Body of pancreas (tissue), 4 donors: Measurements from ENCODE around the gene EPN2. TPM values are rescaled to one million over a fixed set of nuclear protein-coding genes. Genes with fewer than 3 reads are reported as not detected.

Experiments
- ATAC-seq: fragments of 150-250 bp; one replicate; pipeline ENCODE4 v1.9.1; 2016
- DNase-seq, 4 donors: peaks; one replicate each; pipeline ENCODE4 v3.0.0-alpha.2; 2019
- H3K27ac ChIP-seq, 4 donors: fragments of 200-600 bp; sonication (generic); 1 replicate in 3 of 4; 2 replicates in 1 of 4; pipeline versions ENCODE4 v1.5.1 to v1.6.1; 2016 to 2019; ENCODE audit warnings: mild to moderate bottlenecking in 1 of 4, mixed read lengths in 1 of 4, moderate library complexity in 1 of 4
- H3K27me3 ChIP-seq, 2 donors: fragments of 200-600 bp; sonication (generic); one replicate each; pipeline ENCODE4 v1.6.0; 2016; ENCODE audit warnings: mild to moderate bottlenecking in 1 of 2
- H3K36me3 ChIP-seq, 2 donors: fragments of 200-600 bp; sonication (generic); replicated peaks in 1 of 2; 2 replicates each; pipeline ENCODE4 v1.5.1; 2016; ENCODE audit warnings: low read depth in 2 of 2; ENCODE audit not compliant: insufficient read depth in 1 of 2
- H3K4me1 ChIP-seq: fragments of 200-600 bp; sonication (generic); one replicate; pipeline ENCODE4 v1.6.0; 2016
- H3K4me3 ChIP-seq, 2 donors: fragments of 200-600 bp; sonication (generic); 1 replicate in 1 of 2; 2 replicates in 1 of 2; pipeline ENCODE4 v1.5.1; 2016 to 2019
- H3K9me3 ChIP-seq, 3 donors: fragments of 200-600 bp; sonication (generic); 1 replicate in 2 of 3; 2 replicates in 1 of 3; pipeline ENCODE4 v1.5.1; 2016
- POLR2A ChIP-seq, 3 donors: fragments of 450-650 bp; IDR thresholded peaks; one replicate each; pipeline ENCODE4 v1.6.1; 2016; ENCODE audit warnings: antibody characterized with exemption in 3 of 3, mild to moderate bottlenecking in 2 of 3
- WGBS, 2 donors: methylation state at CpG; one replicate each; pipeline ENCODE4 v1.1.5; 2017; 5-methylcytosine and 5-hydroxymethylcytosine counted together
- intact Hi-C: fragments of 100-400 bp; cut with DNase I; formaldehyde crosslinking; loops from one replicate; pipeline ENCODE4 v1.15.1; 2023
- total RNA-seq, 2 donors: library from RNA; depleted of rRNA; stranded (reverse); fragments of >200 nt; gene quantifications; one replicate each; pipeline ENCODE4 v1.1.0, GENCODE V29; 2016
- TF ChIP-seq, protein P1 (sequence below), 7 experiments: fragments of 450-650 bp in 4 of 7; fragments of 200-600 bp in 3 of 7; sonication (generic) in 3 of 7; IDR thresholded peaks; one replicate each; pipeline ENCODE4 v1.5.1; 2016 to 2019; ENCODE audit warnings: antibody characterized with exemption in 7 of 7

Gene EPN2
- total RNA-seq, 2 donors from 2014 or later, result 32.7 to 46.5 TPM

DNA sequence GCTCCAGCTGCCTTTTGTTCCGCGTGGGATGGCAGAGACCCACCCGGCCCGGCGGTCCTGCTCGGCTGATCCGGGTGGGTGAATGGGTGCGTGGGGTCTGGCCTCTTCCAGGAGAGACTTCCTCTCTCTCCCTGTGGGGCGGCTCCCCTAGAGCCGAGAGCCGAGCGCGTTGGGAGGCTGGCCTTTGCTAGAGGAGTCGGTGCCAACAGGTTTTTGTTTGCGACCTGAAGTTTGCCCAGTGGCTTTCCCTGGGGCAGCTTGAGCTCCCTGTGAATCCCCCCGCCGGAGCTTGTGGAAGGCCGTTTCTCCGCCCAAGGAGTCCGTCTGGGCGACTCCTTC is 970 bp downstream of the EPN2 start:
- peak; percentile 43 to 62 (median 52) for DNase-seq
- H3K27me3 ChIP-seq, result no peaks in the 10 kb centered on the region
- H3K4me1 ChIP-seq, result peaks cover 38% of the 10 kb centered on the region
- H3K9me3 ChIP-seq, result no peaks in the 10 kb centered on the region
- intact Hi-C loops, result no loop called here
- WGBS, 2 donors, result 0 to 7% methylated on average over 3 to 21 of the region's 21 CpGs
- ATAC-seq, result peak; percentile 17
- TF ChIP-seq POLR2A (IDR thresholded peaks at IDR 0.05), result peak in 2 of 3 donors; percentile 53 to 55
- TF ChIP-seq, protein P1, sequence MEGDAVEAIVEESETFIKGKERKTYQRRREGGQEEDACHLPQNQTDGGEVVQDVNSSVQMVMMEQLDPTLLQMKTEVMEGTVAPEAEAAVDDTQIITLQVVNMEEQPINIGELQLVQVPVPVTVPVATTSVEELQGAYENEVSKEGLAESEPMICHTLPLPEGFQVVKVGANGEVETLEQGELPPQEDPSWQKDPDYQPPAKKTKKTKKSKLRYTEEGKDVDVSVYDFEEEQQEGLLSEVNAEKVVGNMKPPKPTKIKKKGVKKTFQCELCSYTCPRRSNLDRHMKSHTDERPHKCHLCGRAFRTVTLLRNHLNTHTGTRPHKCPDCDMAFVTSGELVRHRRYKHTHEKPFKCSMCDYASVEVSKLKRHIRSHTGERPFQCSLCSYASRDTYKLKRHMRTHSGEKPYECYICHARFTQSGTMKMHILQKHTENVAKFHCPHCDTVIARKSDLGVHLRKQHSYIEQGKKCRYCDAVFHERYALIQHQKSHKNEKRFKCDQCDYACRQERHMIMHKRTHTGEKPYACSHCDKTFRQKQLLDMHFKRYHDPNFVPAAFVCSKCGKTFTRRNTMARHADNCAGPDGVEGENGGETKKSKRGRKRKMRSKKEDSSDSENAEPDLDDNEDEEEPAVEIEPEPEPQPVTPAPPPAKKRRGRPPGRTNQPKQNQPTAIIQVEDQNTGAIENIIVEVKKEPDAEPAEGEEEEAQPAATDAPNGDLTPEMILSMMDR (IDR thresholded peaks at IDR 0.05), result no peak
- peak overlapping the region; percentile 79 to 96 for H3K4me3 ChIP-seq
- H3K36me3 ChIP-seq, result no peaks in the 10 kb centered on the region
- peak overlapping the region; percentile 48 to 92 (median 88) for H3K27ac ChIP-seq

DNA sequence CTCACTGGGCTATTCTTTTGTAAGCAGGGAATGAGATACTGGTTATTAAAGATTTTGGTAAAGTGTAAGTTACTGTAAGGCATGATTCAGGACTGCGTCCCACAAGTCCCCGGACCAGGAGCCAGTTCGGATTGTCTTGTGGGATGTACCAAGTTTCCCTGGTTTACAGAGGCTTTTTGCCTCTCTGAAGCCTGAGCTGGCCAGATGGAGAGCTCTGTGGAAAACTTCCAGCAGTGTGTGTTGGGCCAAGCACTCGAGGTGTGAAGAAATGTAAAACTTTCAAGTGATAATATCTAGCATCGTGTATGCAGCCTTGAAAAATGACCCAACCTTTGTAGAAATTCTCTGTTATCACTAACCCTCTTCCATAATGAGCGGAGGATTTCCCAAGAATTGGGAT is 2.4 kb downstream of the EPN2 start:
- intact Hi-C loops, result no loop called here
- no peaks in the 10 kb centered on the region for H3K27me3 ChIP-seq
- H3K9me3 ChIP-seq, result no peaks in the 10 kb centered on the region
- peak overlapping the region in 1 of 4 donors; percentile 13 for H3K27ac ChIP-seq
- TF ChIP-seq, protein P1 (IDR thresholded peaks at IDR 0.05), result no peak
- TF ChIP-seq POLR2A (IDR thresholded peaks at IDR 0.05), result no peak
- ATAC-seq (no peak), DNase-seq (peak in 2 of 4 donors; percentile 10 to 16)
- 48 to 54% methylated on average over 6 of the region's 6 CpGs for WGBS, 2 donors
- H3K4me3 ChIP-seq, result no peak overlapping the region
- H3K4me1 ChIP-seq, result peaks cover 45% of the 10 kb centered on the region
- no peaks in the 10 kb centered on the region for H3K36me3 ChIP-seq

DNA sequence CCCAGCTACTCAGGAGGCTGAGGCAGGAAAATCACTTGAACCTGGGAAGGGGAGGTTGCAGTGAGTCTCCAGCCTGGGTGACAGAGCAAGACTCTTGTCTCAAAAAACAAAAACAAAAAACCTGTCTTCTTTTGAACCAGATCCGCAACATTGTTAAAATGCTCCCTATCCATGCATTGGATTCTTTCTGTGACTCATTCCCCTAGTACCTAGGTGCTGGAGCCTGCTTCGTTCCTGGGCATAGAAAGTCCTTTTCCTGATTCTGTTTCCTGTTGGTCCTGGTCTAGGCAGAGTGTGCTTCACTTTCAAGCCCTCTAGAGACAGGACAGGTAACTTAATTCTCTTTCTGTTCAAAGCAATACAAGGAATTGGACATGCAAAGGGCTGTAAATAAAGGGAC is 5.2 kb downstream of the EPN2 start:
- Histone ChIP-seq H3K9me3 (no peaks in the 10 kb centered on the region), H3K4me1 (peaks cover 52% of the 10 kb centered on the region), H3K27ac (peak overlapping the region in 3 of 4 donors; percentile 15 to 62 (median 20)), H3K36me3 (no peaks in the 10 kb centered on the region), H3K4me3 (no peak overlapping the region), H3K27me3 (no peaks in the 10 kb centered on the region)
- no peak for TF ChIP-seq POLR2A (IDR thresholded peaks at IDR 0.05)
- TF ChIP-seq, protein P1 (IDR thresholded peaks at IDR 0.05), result no peak
- ATAC-seq, result peak; percentile 36
- intact Hi-C loops, result no loop called here
- 46 to 57% methylated on average over 2 of the region's 2 CpGs for WGBS, 2 donors
- DNase-seq, result no peak

DNA sequence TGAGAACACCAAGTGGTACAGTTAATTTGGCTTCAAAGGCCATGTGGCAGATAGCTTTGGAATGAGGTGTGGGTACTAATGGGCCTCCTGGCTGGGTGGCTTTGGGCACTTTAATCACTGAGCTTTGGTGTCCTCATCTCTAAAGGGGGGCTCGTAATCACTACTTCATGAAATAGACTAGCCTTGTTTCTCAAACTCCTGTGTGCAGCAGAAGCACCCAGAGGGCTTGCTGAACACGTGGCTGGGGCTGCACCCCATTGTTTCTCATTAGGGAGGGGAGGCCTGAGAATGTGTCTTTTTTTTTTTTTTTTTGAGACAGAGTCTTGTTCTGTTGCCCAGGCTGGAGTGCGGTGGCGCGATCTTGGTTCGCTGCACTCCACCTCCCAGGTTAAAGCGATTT is 5.8 kb downstream of the EPN2 start:
- Histone ChIP-seq H3K36me3 (no peaks in the 10 kb centered on the region), H3K4me3 (no peak overlapping the region), H3K27me3 (no peaks in the 10 kb centered on the region), H3K4me1 (peaks cover 58% of the 10 kb centered on the region), H3K27ac (peak overlapping the region in 1 of 4 donors; percentile 62), H3K9me3 (no peaks in the 10 kb centered on the region)
- ATAC-seq (no peak), DNase-seq (no peak)
- 93 to 95% methylated on average over 7 of the region's 7 CpGs for WGBS, 2 donors
- intact Hi-C loops, result no loop called here
- TF ChIP-seq, protein P1 (IDR thresholded peaks at IDR 0.05), result no peak

DNA sequence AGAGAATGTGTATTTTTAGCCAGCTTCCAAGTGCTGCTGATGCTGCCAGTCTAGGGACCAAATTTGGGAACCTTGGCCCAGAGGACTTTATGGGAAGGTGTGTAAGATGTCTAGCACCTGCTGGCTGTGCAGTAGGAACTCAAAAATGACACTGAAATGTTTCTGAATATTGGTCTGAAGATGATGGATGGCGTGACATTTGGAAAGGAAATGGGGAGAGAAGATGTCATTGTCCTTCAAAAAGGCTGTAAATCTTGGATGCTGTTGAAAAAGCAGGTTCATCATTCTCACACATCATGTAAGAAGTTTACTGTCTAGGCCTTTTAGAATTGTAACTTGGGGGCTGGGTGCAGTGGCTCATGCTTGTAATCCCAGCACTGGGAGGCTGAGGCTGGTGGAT is 6.7 kb downstream of the EPN2 start:
- H3K4me1 ChIP-seq, result peaks cover 58% of the 10 kb centered on the region
- WGBS, 2 donors, result 93 to 96% methylated on average over 1 of the region's 1 CpG
- no peaks in the 10 kb centered on the region for H3K27me3 ChIP-seq
- TF ChIP-seq, protein P1 (IDR thresholded peaks at IDR 0.05), result no peak
- TF ChIP-seq POLR2A (IDR thresholded peaks at IDR 0.05), result no peak
- intact Hi-C loops, result no loop called here
- no peak overlapping the region for H3K27ac ChIP-seq
- no peaks in the 10 kb centered on the region for H3K9me3 ChIP-seq
- H3K36me3 ChIP-seq, result no peaks in the 10 kb centered on the region
- DNase-seq (no peak), ATAC-seq (no peak)
- no peak overlapping the region for H3K4me3 ChIP-seq
